Liver (tissue), 3 donors: ENCODE results near the gene SOX6.

Experiments
- FOXA1 ChIP-seq: IDR thresholded peaks from 2 replicates; pipeline ENCODE4 v1.6.1; 2016; ENCODE audit warnings: antibody characterized with exemption
- JUND ChIP-seq, 2 donors: IDR thresholded peaks; 2 replicates each; pipeline ENCODE4 v1.6.1; 2016; ENCODE audit warnings: antibody characterized with exemption in 2 of 2
- SP1 ChIP-seq: IDR thresholded peaks from 2 replicates; pipeline ENCODE4 v1.6.1; 2018; ENCODE audit warnings: antibody characterized with exemption, mild to moderate bottlenecking
- TF ChIP-seq, protein P1 (sequence below): fragments of 150-350 bp; IDR thresholded peaks from 2 replicates; pipeline ENCODE4 v1.5.1; 2017; ENCODE audit warnings: improper control_type of control experiment, low read depth, low read length; ENCODE audit not compliant: missing input control
- TF ChIP-seq, protein P2 (sequence below): IDR thresholded peaks from 2 replicates; pipeline ENCODE4 v1.6.1; 2016; ENCODE audit warnings: antibody characterized with exemption
- TF ChIP-seq, protein P3 (sequence below): IDR thresholded peaks from 2 replicates; pipeline ENCODE4 v1.6.1; 2016; ENCODE audit warnings: antibody characterized with exemption, mild to moderate bottlenecking
- donor health status: healthy.
- donor health status: healthy.

DNA sequence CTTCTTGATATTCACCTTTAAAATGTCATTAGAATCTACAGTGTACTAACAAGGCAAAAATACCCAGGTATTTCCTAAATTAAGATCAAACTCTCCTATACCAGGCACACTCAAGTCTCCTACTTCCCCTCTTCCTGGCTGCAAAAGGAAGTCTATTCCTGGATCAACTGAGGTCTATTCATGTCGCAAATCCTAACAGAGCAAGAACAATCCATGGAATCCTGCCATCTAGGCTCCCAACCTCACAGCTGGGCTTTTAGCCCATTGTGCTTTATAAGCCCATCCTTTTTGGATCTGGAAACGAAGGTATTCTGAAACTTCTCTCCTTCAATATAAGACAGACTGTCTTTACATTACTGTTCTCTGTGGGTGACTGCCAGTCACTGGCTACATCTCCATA, 161.8 kb downstream of the SOX6 start:
- TF ChIP-seq, protein P1, sequence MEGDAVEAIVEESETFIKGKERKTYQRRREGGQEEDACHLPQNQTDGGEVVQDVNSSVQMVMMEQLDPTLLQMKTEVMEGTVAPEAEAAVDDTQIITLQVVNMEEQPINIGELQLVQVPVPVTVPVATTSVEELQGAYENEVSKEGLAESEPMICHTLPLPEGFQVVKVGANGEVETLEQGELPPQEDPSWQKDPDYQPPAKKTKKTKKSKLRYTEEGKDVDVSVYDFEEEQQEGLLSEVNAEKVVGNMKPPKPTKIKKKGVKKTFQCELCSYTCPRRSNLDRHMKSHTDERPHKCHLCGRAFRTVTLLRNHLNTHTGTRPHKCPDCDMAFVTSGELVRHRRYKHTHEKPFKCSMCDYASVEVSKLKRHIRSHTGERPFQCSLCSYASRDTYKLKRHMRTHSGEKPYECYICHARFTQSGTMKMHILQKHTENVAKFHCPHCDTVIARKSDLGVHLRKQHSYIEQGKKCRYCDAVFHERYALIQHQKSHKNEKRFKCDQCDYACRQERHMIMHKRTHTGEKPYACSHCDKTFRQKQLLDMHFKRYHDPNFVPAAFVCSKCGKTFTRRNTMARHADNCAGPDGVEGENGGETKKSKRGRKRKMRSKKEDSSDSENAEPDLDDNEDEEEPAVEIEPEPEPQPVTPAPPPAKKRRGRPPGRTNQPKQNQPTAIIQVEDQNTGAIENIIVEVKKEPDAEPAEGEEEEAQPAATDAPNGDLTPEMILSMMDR: no peak
- TF ChIP-seq, protein P2, sequence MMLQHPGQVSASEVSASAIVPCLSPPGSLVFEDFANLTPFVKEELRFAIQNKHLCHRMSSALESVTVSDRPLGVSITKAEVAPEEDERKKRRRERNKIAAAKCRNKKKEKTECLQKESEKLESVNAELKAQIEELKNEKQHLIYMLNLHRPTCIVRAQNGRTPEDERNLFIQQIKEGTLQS: no peak
- no peak for TF ChIP-seq JUND (IDR thresholded peaks at IDR 0.05)
- TF ChIP-seq FOXA1: no peak
- TF ChIP-seq, protein P3, sequence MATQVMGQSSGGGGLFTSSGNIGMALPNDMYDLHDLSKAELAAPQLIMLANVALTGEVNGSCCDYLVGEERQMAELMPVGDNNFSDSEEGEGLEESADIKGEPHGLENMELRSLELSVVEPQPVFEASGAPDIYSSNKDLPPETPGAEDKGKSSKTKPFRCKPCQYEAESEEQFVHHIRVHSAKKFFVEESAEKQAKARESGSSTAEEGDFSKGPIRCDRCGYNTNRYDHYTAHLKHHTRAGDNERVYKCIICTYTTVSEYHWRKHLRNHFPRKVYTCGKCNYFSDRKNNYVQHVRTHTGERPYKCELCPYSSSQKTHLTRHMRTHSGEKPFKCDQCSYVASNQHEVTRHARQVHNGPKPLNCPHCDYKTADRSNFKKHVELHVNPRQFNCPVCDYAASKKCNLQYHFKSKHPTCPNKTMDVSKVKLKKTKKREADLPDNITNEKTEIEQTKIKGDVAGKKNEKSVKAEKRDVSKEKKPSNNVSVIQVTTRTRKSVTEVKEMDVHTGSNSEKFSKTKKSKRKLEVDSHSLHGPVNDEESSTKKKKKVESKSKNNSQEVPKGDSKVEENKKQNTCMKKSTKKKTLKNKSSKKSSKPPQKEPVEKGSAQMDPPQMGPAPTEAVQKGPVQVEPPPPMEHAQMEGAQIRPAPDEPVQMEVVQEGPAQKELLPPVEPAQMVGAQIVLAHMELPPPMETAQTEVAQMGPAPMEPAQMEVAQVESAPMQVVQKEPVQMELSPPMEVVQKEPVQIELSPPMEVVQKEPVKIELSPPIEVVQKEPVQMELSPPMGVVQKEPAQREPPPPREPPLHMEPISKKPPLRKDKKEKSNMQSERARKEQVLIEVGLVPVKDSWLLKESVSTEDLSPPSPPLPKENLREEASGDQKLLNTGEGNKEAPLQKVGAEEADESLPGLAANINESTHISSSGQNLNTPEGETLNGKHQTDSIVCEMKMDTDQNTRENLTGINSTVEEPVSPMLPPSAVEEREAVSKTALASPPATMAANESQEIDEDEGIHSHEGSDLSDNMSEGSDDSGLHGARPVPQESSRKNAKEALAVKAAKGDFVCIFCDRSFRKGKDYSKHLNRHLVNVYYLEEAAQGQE: no peak
- TF ChIP-seq SP1: no peak
